Cardiac muscle cell (in vitro differentiated cells and primary cell): ENCODE data around the gene CEP95. TPM values are rescaled to one million over a fixed set of nuclear protein-coding genes. Genes with fewer than 3 reads are reported as not detected.
"Not testable (repeated sequence)": the region's sequence is repeated elsewhere in the genome, so short reads cannot be mapped to it uniquely, and the experiment has no call there.

ENCODE experiments used
- DNase-seq, 2 donors: peaks; one replicate each; pipeline versions ENCODE4 v3.0.0 to v3.0.0-alpha.2; 2010 to 2017; ENCODE audit warnings: low read depth in 1 of 2, low spot score in 1 of 2
- H3K27ac ChIP-seq: fragments of 200-600 bp; sonication (generic); 2 replicates; pipeline ENCODE4 v1.5.1; 2016
- H3K27me3 ChIP-seq: fragments of 200-600 bp; sonication (generic); 2 replicates; pipeline ENCODE4 v1.6.0; 2016; ENCODE audit warnings: control low read depth
- H3K36me3 ChIP-seq: fragments of 200-600 bp; sonication (generic); 2 replicates; pipeline ENCODE4 v1.5.1; 2016; ENCODE audit warnings: control low read depth
- H3K4me1 ChIP-seq: fragments of 200-600 bp; sonication (generic); 2 replicates; pipeline ENCODE4 v1.8.1; 2017; ENCODE audit warnings: low read depth, mild to moderate bottlenecking, mixed run types
- H3K4me3 ChIP-seq: fragments of 200-600 bp; sonication (generic); 2 replicates; pipeline ENCODE4 v1.5.1; 2016; ENCODE audit warnings: mild to moderate bottlenecking
- H3K9me3 ChIP-seq: fragments of 200-600 bp; sonication (generic); 2 replicates; pipeline ENCODE4 v1.5.1; 2017; ENCODE audit warnings: low read depth, mild to moderate bottlenecking, control low read depth
- CTCF ChIP-seq: IDR thresholded peaks from 2 replicates; pipeline ENCODE4 v1.5.1; 2012; ENCODE audit warnings: low read depth, mild to moderate bottlenecking, low read length
- polyA plus RNA-seq: library from polyadenylated mRNA; unstranded; fragments of >200 nt; fragmentation: Nextera tagmentation; extraction: Ambion mirVana; gene quantifications from 2 replicates; pipeline ENCODE4 v1.2.1, GENCODE V29; 2016
- total RNA-seq: library from RNA; depleted of rRNA; stranded (reverse); fragments of >200 nt; gene quantifications from 2 replicates; pipeline ENCODE4 v1.2.3, GENCODE V29; 2016

The CEP95 gene
- total RNA-seq (28.1 and 40.3 TPM in 2 replicates), polyA plus RNA-seq (29.1 and 31.3 TPM in 2 replicates)

- peak within 1 kb of the TSS; percentile 96 for H3K4me3 ChIP-seq
- no peak for TF ChIP-seq CTCF
- H3K9me3 ChIP-seq: no peaks in the 10 kb centered on the region
- peak; percentile 95 to 99 for DNase-seq
- peaks cover 14% of the 10 kb centered on the region for H3K4me1 ChIP-seq
- H3K27me3 ChIP-seq: no peaks in the 10 kb centered on the region
- peak within 1 kb of the TSS; percentile 99 for H3K27ac ChIP-seq
- peaks cover 41% of the 10 kb centered on the region for H3K36me3 ChIP-seq
Measured at GRCh38 chr17:64506576-64507412, at the start of gene CEP95. CEP95 (plus strand) TSS chr17:64506977; CDS start chr17:64507098, 121 bp downstream.

GRCh38 chr17:64457156-64457555 is 49.6 kb upstream of the CEP95 start:
- no peaks in the 10 kb centered on the region for H3K36me3 ChIP-seq
- H3K27ac ChIP-seq: no peak overlapping the region
- H3K9me3 ChIP-seq: no peaks in the 10 kb centered on the region
- DNase-seq: peak in 1 of 2 donors; percentile 39
- H3K4me1 ChIP-seq: no peaks in the 10 kb centered on the region
- no peak overlapping the region for H3K4me3 ChIP-seq
- no peak for TF ChIP-seq CTCF
- no peaks in the 10 kb centered on the region for H3K27me3 ChIP-seq

- TF ChIP-seq CTCF: no peak
- Histone ChIP-seq H3K4me1 (no peaks in the 10 kb centered on the region), H3K9me3 (no peaks in the 10 kb centered on the region), H3K27me3 (no peaks in the 10 kb centered on the region), H3K4me3 (no peak overlapping the region), H3K27ac (no peak overlapping the region), H3K36me3 (no peaks in the 10 kb centered on the region)
- DNase-seq: no peak
Measured at GRCh38 chr17:64458756-64459155, 48.0 kb upstream of the CEP95 start.

GRCh38 chr17:64459284-64459747 is 47.5 kb upstream of the CEP95 start:
- DNase-seq: peak in 1 of 2 donors; percentile 32
- H3K27ac ChIP-seq: no peak overlapping the region
- H3K4me3 ChIP-seq: no peak overlapping the region
- no peaks in the 10 kb centered on the region for H3K4me1 ChIP-seq
- no peaks in the 10 kb centered on the region for H3K9me3 ChIP-seq
- TF ChIP-seq CTCF: no peak
- no peaks in the 10 kb centered on the region for H3K27me3 ChIP-seq
- no peaks in the 10 kb centered on the region for H3K36me3 ChIP-seq

- not testable (repeated sequence) for H3K27me3 ChIP-seq, DNase-seq, H3K27ac ChIP-seq, H3K36me3 ChIP-seq, H3K4me3 ChIP-seq, H3K4me1 ChIP-seq, H3K9me3 ChIP-seq
Measured at GRCh38 chr17:64459818-64460217, 47.0 kb upstream of the CEP95 start.

- Histone ChIP-seq H3K4me3 (no peak overlapping the region), H3K27ac (no peak overlapping the region)
Measured at GRCh38 chr17:64460955-64461354, 45.8 kb upstream of the CEP95 start.

More at GRCh38 chr17:64460955-64461354, 45.8 kb upstream of the CEP95 start:
- no peaks in the 10 kb centered on the region for H3K4me1 ChIP-seq
- peak in 1 of 2 donors; percentile 27 for DNase-seq
- H3K36me3 ChIP-seq: no peaks in the 10 kb centered on the region
- H3K9me3 ChIP-seq: no peaks in the 10 kb centered on the region
- H3K27me3 ChIP-seq: no peaks in the 10 kb centered on the region
- TF ChIP-seq CTCF: no peak
